Keratinocyte (primary cell): ENCODE data around the gene PFKFB3. TPM values are rescaled to one million over a fixed set of nuclear protein-coding genes. Genes with fewer than 3 reads are reported as not detected.

Experiments used
- DNase-seq: peaks from one replicate; pipeline ENCODE4 v3.0.0-alpha.2; 2011; ENCODE audit warnings: low read depth, missing footprints, low spot score
- FAIRE-seq: peaks from 2 replicates; lab custom pipeline; 2011; peaks lifted over from hg19 to GRCh38; lab: Jason Lieb, UNC
- H2AFZ ChIP-seq: 2 replicates; pipeline ENCODE4 v1.6.0; 2012; ENCODE audit warnings: low read length, control low read depth, inconsistent platforms; ENCODE audit not compliant: control insufficient read depth
- H3K27ac ChIP-seq: 2 replicates; pipeline ENCODE4 v1.5.1; 2011; ENCODE audit warnings: low read length; ENCODE audit not compliant: control insufficient read depth, insufficient read depth
- H3K27me3 ChIP-seq: 3 replicates; pipeline ENCODE4 v1.6.0; 2011; ENCODE audit warnings: low read length; ENCODE audit not compliant: control insufficient read depth, insufficient read depth; ENCODE audit errors: extremely low read depth
- H3K36me3 ChIP-seq, 2 experiments: 2 replicates in 1 of 2; 3 replicates in 1 of 2; pipeline ENCODE4 v1.5.1; 2011; ENCODE audit warnings: low read length in 2 of 2, mild to moderate bottlenecking in 1 of 2; ENCODE audit not compliant: control insufficient read depth in 2 of 2, insufficient read depth in 2 of 2; ENCODE audit errors: extremely low read depth in 1 of 2
- H3K4me1 ChIP-seq: 3 replicates; pipeline ENCODE4 v1.5.1; 2011; ENCODE audit warnings: low read length; ENCODE audit not compliant: control insufficient read depth, insufficient read depth; ENCODE audit errors: extremely low read depth
- H3K4me2 ChIP-seq: 3 replicates; pipeline ENCODE4 v1.6.0; 2011; ENCODE audit warnings: low read depth, low read length; ENCODE audit not compliant: control insufficient read depth, insufficient read depth; ENCODE audit errors: extremely low read depth
- H3K4me3 ChIP-seq, 3 experiments: fragments of 200-600 bp in 1 of 3; sonication (generic) in 1 of 3; 2 replicates in 2 of 3; 3 replicates in 1 of 3; pipeline ENCODE4 v1.5.1; 2011 to 2016; ENCODE audit warnings: low read length in 3 of 3, mild to moderate bottlenecking in 3 of 3, control low read depth in 2 of 3, inconsistent platforms in 1 of 3, low read depth in 1 of 3, mixed read lengths in 1 of 3, mixed run types in 1 of 3, moderate library complexity in 1 of 3; ENCODE audit not compliant: control insufficient read depth in 2 of 3, insufficient read depth in 2 of 3; ENCODE audit errors: extremely low read depth in 1 of 3
- H3K79me2 ChIP-seq: 2 replicates; pipeline ENCODE4 v1.6.0; 2012; ENCODE audit warnings: low read length; ENCODE audit not compliant: control insufficient read depth, insufficient read depth
- H3K9ac ChIP-seq: 3 replicates; pipeline ENCODE4 v1.6.0; 2011; ENCODE audit warnings: low read length; ENCODE audit not compliant: control insufficient read depth, insufficient read depth; ENCODE audit errors: extremely low read depth
- H3K9me1 ChIP-seq: 3 replicates; pipeline ENCODE4 v1.6.0; 2011; ENCODE audit warnings: low read length; ENCODE audit not compliant: control insufficient read depth, insufficient read depth; ENCODE audit errors: extremely low read depth
- H3K9me3 ChIP-seq: 2 replicates; pipeline ENCODE4 v1.5.1; 2012; ENCODE audit warnings: low read depth, low read length; ENCODE audit not compliant: control insufficient read depth
- H4K20me1 ChIP-seq: 3 replicates; pipeline ENCODE4 v1.6.0; 2011; ENCODE audit warnings: low read length; ENCODE audit not compliant: control insufficient read depth, insufficient read depth; ENCODE audit errors: extremely low read depth
- CTCF ChIP-seq, 3 experiments: IDR thresholded peaks in 1 of 3; conservative IDR thresholded peaks in 1 of 3; optimal IDR thresholded peaks in 1 of 3; 2 replicates in 2 of 3; 3 replicates in 1 of 3; pipeline versions ENCODE3 to v1.5.1; 2011; ENCODE audit warnings: low read length in 3 of 3, mild to moderate bottlenecking in 3 of 3, moderate library complexity in 2 of 3, control low read depth in 1 of 3, inconsistent platforms in 1 of 3; ENCODE audit not compliant: insufficient read depth in 2 of 3; ENCODE audit errors: extremely low read depth in 1 of 3
- EZH2 ChIP-seq: IDR thresholded peaks from one replicate; pipeline ENCODE4 v1.6.1; 2012; ENCODE audit warnings: inconsistent platforms, mild to moderate bottlenecking, low read length, moderate library complexity
- dilution Hi-C: fragments of 300-500 bp; cut with MboI; formaldehyde crosslinking; loops from one replicate; pipeline ENCODE4 v1.7.0; 2020; ENCODE audit warnings: low sequenced_read_pairs; ENCODE audit not compliant: extremely low pct_ligation_motif_present
- polyA plus RNA-seq, 5 experiments: library from polyadenylated mRNA; depleted of rRNA in 3 of 5; stranded (reverse) in 3 of 5; stranded (forward) in 1 of 5; unstranded in 1 of 5; fragments of >200 nt; gene quantifications; 1 replicate in 1 of 5; 2 replicates in 3 of 5; 3 replicates in 1 of 5; pipeline versions ENCODE4 v1.2.1 to v1.2.3, GENCODE V29; 2011 to 2012; ENCODE audit warnings: missing spikeins in 2 of 5, low read depth in 1 of 5, low replicate concordance in 1 of 5

Gene PFKFB3
- polyA plus RNA-seq, 1 donor (not counting 4 experiments of a cell fraction or from before 2014, with no cell fraction given): 18.6 TPM

DNA sequence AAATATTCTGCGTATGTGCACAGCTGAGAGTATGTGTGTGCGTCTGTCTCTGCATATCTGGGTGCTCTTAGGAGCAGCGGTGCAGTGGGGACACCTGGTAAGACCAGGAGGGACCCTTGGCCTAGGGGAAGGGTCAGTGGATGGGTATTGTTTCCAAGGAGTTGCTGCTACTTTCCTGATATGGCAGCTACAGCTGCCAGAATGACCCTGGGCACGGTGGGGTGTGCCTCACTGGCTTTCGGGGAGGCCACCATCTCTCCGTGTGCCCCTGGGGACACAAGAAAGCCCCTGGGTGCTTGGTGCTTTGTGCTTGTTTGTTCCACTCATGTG lies 8.6 kb downstream of the PFKFB3 start:
- FAIRE-seq: no peak
- no peak overlapping the region for H3K4me3 ChIP-seq

DNA sequence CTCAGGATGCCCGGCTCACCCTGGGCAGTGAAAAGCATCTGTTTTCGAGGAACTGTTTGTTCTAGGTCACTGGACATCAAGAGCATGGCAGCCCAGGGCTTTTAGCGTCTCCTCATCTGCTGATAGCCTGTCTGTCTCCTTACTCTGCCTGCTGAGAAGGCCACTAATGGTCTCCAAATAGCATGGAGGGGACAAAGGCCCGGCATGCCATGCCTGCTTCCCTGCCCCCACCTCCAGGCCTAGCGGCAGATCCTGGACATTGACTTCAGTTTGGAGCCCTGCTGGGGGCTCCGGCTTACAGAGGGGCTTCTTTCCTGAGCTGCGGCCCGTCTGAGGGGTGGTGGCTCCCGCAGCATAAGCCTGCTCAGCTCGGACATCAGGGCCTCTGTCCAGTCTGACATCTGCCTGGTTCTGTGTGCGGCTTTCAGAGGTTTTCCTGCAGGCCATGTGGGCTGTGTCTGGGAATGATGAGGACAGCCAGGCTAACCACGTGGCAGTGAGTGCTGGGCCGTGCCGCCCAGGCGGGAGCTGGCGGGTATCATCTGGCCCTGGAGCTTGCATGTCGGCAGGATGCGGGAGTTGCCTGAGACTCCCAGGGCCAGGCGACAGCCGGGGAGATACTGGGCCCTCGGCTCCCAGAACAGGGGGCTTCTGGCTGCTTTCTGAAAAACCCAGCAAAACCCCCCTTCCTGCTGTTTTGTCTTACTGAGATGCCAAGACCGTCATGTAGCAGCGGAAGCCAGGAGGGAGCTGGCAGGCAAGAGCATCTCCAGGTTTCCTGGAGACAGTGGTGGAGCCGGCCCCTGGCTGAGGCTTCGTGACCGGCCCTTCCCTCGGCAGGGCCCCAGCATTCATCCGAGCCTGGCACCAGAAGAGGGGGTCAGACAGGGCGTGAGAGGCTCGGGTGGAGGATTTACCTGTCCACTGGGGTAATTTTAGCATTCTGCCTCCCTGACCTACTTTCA lies 9.2 kb downstream of the PFKFB3 start:
- dilution Hi-C loops: no loop called here
- Histone ChIP-seq H3K36me3 (peaks cover 28 to 33% of the 10 kb centered on the region in 2 experiments), H3K9ac (no peak overlapping the region), H3K9me1 (no peaks in the 10 kb centered on the region), H3K27ac (no peak overlapping the region), H3K4me2 (no peak overlapping the region), H3K79me2 (peaks cover 38% of the 10 kb centered on the region), H4K20me1 (peaks cover 3% of the 10 kb centered on the region), H3K27me3 (no peaks in the 10 kb centered on the region), H3K4me3 (no peak overlapping the region), H3K9me3 (no peaks in the 10 kb centered on the region), H2AFZ (no peak overlapping the region), H3K4me1 (no peaks in the 10 kb centered on the region)
- no peak for DNase-seq
- FAIRE-seq: no peak
- TF ChIP-seq CTCF (optimal IDR thresholded peaks at IDR 0.05 in 1 of 3, IDR thresholded peaks at IDR 0.05 in 1 of 3, conservative IDR thresholded peaks at IDR 0.05 in 1 of 3; ENCODE audit: extremely low read depth in 1 of 3, insufficient read depth in 2 of 3, low read length in 3 of 3): no peak
- no peak for TF ChIP-seq EZH2

More for the DNA sequence above, 8.6 kb downstream of the PFKFB3 start:
- Histone ChIP-seq H2AFZ (no peak overlapping the region), H3K4me2 (no peak overlapping the region), H3K36me3 (peaks cover 24 to 27% of the 10 kb centered on the region in 2 experiments), H4K20me1 (peaks cover 3% of the 10 kb centered on the region), H3K27ac (no peak overlapping the region), H3K9me3 (no peaks in the 10 kb centered on the region), H3K79me2 (peaks cover 38% of the 10 kb centered on the region), H3K4me1 (no peaks in the 10 kb centered on the region), H3K27me3 (no peaks in the 10 kb centered on the region), H3K9me1 (no peaks in the 10 kb centered on the region), H3K9ac (no peak overlapping the region)
- dilution Hi-C loops: no loop called here
- TF ChIP-seq EZH2: no peak
- TF ChIP-seq CTCF (optimal IDR thresholded peaks at IDR 0.05 in 1 of 3, IDR thresholded peaks at IDR 0.05 in 1 of 3, conservative IDR thresholded peaks at IDR 0.05 in 1 of 3; ENCODE audit: extremely low read depth in 1 of 3, insufficient read depth in 2 of 3, low read length in 3 of 3): no peak
- no peak for DNase-seq
